SK-N-MC (cell line): ENCODE data around the gene SLC30A5.

Experiments
- EZH2 ChIP-seq: fragments of 200-600 bp; sonication (generic); IDR thresholded peaks from one replicate; pipeline ENCODE4 v1.6.1; 2017; ENCODE audit warnings: antibody characterized with exemption
- FOXP2 ChIP-seq: optimal IDR thresholded peaks from 2 replicates; pipeline ENCODE3; 2011; ENCODE audit warnings: mild to moderate bottlenecking, moderate library complexity; ENCODE audit not compliant: insufficient read depth; ENCODE audit errors: extremely low read length, control extremely low read depth
- POLR2AphosphoS5 ChIP-seq: IDR thresholded peaks from 2 replicates; pipeline ENCODE4 v1.6.1; 2012; ENCODE audit warnings: mild to moderate bottlenecking, low read depth, low read length, borderline replicate concordance

DNA sequence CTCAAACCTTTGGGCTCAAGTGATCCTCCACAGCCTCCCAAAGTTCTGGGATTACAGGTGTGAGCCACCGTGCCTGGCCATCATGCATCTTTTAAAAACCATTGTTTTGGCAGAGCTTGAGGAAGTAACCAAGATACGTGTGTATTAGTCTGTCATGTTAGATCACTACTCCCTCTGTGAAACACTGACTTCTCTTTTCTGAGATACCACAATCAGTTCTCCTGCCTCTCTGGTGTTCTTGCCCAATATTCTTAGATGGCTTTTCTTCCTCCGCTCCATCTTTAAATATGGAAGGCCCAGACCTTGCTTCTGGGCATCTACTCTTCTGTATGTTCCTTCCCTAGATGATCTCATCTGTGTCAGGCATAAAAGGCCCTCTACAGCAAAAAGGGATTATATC is 58.9 kb downstream of the SLC30A5 start:
- TF ChIP-seq EZH2 (no peak), POLR2AphosphoS5 (no peak), FOXP2 (no peak)
